Heart left ventricle (tissue), 13 donors: ENCODE data around the gene ARHGEF7.

ENCODE experiments used
- POLR2A ChIP-seq, 2 donors: fragments of 450-650 bp; IDR thresholded peaks; one replicate each; pipeline ENCODE4 v1.6.1; 2017; ENCODE audit warnings: antibody characterized with exemption in 2 of 2, mild to moderate bottlenecking in 2 of 2, moderate library complexity in 2 of 2
- TF ChIP-seq, protein P1 (sequence below), 12 donors: fragments of 200-600 bp; sonication (generic) in 4 of 12; IDR thresholded peaks; one replicate each; pipeline versions ENCODE4 v1.5.0 to v1.8.0; 2018 to 2022; ENCODE audit warnings: antibody characterized with exemption in 12 of 12, mild to moderate bottlenecking in 5 of 12
- donor health status: ischemic (EF 13 %, LVEDD 7.1; RV severe dilation, severe dysfunction).
- donor health status: DM: no; HTN: yes; CAD: no.
- donor health status: DM: no; HTN: no; CAD: no.
- donor health status: ischemic (EF 25% LVEDD 6.9; RV normal size, moderate dysfunction).
- donor health status: ischemic (EF 25% LVEDD 5.7; RV mildly dilated, moderate dysfunction).
- donor health status: ischemic (EF 35%, LVEDD 5.7; RV mildly dilated, moderate dysfunction).
- donor health status: nonischemic (EF 11% LVEDD 7.7; RV severe dilation, severe dysfunction).
- donor health status: DM: yes; HTN: yes; CAD: no.
- donor health status: PGD.
- donor health status: ischemic (EF 29% LVEDD 5.4; RV normal size, mild dysfunction).
- donor health status: nonischemic (EF 23%, LVEDD 6.1; RV moderate dilation, normal function).

DNA sequence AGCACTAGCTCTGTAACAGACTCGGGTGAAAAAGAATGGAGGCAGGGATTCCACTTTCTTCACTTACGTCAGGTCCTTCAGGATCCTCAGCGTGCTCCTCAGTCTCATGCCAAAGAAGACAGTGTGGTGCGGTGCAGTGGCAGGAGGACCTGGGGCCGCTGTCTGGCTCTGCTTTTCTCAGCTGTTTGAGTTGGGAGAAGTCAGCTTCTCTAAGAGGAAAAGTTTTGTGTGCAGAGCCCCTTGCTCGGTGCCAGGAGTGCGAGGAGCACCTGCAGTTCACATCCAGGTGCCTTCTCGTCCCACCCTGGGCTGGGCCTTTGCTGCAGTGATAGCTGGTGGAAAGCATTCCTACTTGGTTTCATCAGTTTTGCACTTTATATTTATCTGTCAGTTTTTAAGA lies 127.5 kb downstream of the ARHGEF7 start:
- no peak for TF ChIP-seq POLR2A (IDR thresholded peaks at IDR 0.05)
- TF ChIP-seq, protein P1, sequence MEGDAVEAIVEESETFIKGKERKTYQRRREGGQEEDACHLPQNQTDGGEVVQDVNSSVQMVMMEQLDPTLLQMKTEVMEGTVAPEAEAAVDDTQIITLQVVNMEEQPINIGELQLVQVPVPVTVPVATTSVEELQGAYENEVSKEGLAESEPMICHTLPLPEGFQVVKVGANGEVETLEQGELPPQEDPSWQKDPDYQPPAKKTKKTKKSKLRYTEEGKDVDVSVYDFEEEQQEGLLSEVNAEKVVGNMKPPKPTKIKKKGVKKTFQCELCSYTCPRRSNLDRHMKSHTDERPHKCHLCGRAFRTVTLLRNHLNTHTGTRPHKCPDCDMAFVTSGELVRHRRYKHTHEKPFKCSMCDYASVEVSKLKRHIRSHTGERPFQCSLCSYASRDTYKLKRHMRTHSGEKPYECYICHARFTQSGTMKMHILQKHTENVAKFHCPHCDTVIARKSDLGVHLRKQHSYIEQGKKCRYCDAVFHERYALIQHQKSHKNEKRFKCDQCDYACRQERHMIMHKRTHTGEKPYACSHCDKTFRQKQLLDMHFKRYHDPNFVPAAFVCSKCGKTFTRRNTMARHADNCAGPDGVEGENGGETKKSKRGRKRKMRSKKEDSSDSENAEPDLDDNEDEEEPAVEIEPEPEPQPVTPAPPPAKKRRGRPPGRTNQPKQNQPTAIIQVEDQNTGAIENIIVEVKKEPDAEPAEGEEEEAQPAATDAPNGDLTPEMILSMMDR (IDR thresholded peaks at IDR 0.05) = no peak
